H9 (cell line): Measurements from ENCODE around the gene RAD51AP2. TPM values are rescaled to one million over a fixed set of nuclear protein-coding genes. Genes with fewer than 3 reads are reported as not detected.
"Not testable (repeated sequence)": the region's sequence is repeated elsewhere in the genome, so short reads cannot be mapped to it uniquely, and the experiment has no call there.

Experiments used
- DNase-seq: peaks from one replicate; pipeline ENCODE4 v3.0.0-alpha.2; 2017
- H2AFZ ChIP-seq: one replicate; pipeline ENCODE4 v1.6.1; 2013; ENCODE audit warnings: mild to moderate bottlenecking, low read length, control low read depth, moderate library complexity
- H2AK5ac ChIP-seq: 2 replicates; pipeline ENCODE4 v1.6.1; 2013; ENCODE audit warnings: low read length, control low read depth, mixed read lengths; ENCODE audit not compliant: insufficient read length
- H2BK120ac ChIP-seq: one replicate; pipeline ENCODE4 v1.6.1; 2013; ENCODE audit warnings: low read depth, mild to moderate bottlenecking, low read length, control low read depth, inconsistent platforms; ENCODE audit not compliant: poor library complexity, severe bottlenecking
- H2BK12ac ChIP-seq: 2 replicates; pipeline ENCODE4 v1.6.1; 2013; ENCODE audit warnings: low read length, control low read depth, mixed read lengths, low read depth; ENCODE audit not compliant: insufficient read length
- H2BK15ac ChIP-seq: 2 replicates; pipeline ENCODE4 v1.6.1; 2013; ENCODE audit warnings: low read depth, low read length, control low read depth
- H2BK20ac ChIP-seq: one replicate; pipeline ENCODE4 v1.6.1; 2013; ENCODE audit warnings: low read depth, mild to moderate bottlenecking, low read length, control low read depth, inconsistent platforms; ENCODE audit not compliant: poor library complexity, severe bottlenecking
- H2BK5ac ChIP-seq: 2 replicates; pipeline ENCODE4 v1.6.1; 2013; ENCODE audit warnings: low read length, control low read depth, mixed read lengths; ENCODE audit not compliant: insufficient read length
- H3K14ac ChIP-seq: 2 replicates; pipeline ENCODE4 v1.6.1; 2013; ENCODE audit warnings: low read length, control low read depth; ENCODE audit not compliant: insufficient read depth
- H3K18ac ChIP-seq: 2 replicates; pipeline ENCODE4 v1.6.1; 2013; ENCODE audit warnings: low read depth, mild to moderate bottlenecking, mixed read lengths, low read length, control low read depth; ENCODE audit not compliant: insufficient read length
- H3K23ac ChIP-seq: 2 replicates; pipeline ENCODE4 v1.6.1; 2013; ENCODE audit warnings: low read length, control low read depth, mixed read lengths, low read depth; ENCODE audit not compliant: insufficient read length
- H3K23me2 ChIP-seq: 2 replicates; pipeline ENCODE4 v1.6.1; 2013; ENCODE audit warnings: low read depth, mild to moderate bottlenecking, mixed read lengths, low read length, control low read depth; ENCODE audit not compliant: insufficient read length, poor library complexity, severe bottlenecking
- H3K27ac ChIP-seq: 2 replicates; pipeline ENCODE4 v1.5.1; 2013; ENCODE audit warnings: low read length, control low read depth, mixed read lengths, low read depth; ENCODE audit not compliant: insufficient read length
- H3K27me3 ChIP-seq: 2 replicates; pipeline ENCODE4 v1.6.1; 2013; ENCODE audit warnings: low read length, control low read depth, inconsistent platforms; ENCODE audit not compliant: insufficient read depth
- H3K4ac ChIP-seq: 2 replicates; pipeline ENCODE4 v1.6.1; 2013; ENCODE audit warnings: low read depth, mild to moderate bottlenecking, control low read depth, inconsistent platforms, low read length, moderate library complexity
- H3K4me1 ChIP-seq: 2 replicates; pipeline ENCODE4 v1.6.1; 2013; ENCODE audit warnings: low read length, control low read depth, inconsistent platforms; ENCODE audit not compliant: insufficient read depth
- H3K4me2 ChIP-seq: 2 replicates; pipeline ENCODE4 v1.6.1; 2013; ENCODE audit warnings: low read length, control low read depth, mixed read lengths; ENCODE audit not compliant: insufficient read length, insufficient read depth
- H3K56ac ChIP-seq: 2 replicates; pipeline ENCODE4 v1.6.1; 2013; ENCODE audit warnings: low read depth, mild to moderate bottlenecking, mixed read lengths, low read length, control low read depth; ENCODE audit not compliant: insufficient read length
- H3K79me1 ChIP-seq: 2 replicates; pipeline ENCODE4 v1.6.1; 2013; ENCODE audit warnings: low read depth, mild to moderate bottlenecking, moderate library complexity, low read length, control low read depth, inconsistent platforms; ENCODE audit not compliant: insufficient read depth, poor library complexity, severe bottlenecking
- H3K79me2 ChIP-seq: 2 replicates; pipeline ENCODE4 v1.6.1; 2013; ENCODE audit warnings: low read length, control low read depth, inconsistent platforms; ENCODE audit not compliant: insufficient read depth
- H3K9ac ChIP-seq: 2 replicates; pipeline ENCODE4 v1.6.1; 2013; ENCODE audit warnings: low read length, control low read depth, mixed read lengths; ENCODE audit not compliant: insufficient read length; ENCODE audit errors: extremely low read depth
- H3K9me3 ChIP-seq: one replicate; pipeline ENCODE4 v1.6.1; 2013; ENCODE audit warnings: low read depth, low read length, inconsistent platforms; ENCODE audit not compliant: control insufficient read depth
- H3T11ph ChIP-seq: one replicate; pipeline ENCODE4 v1.6.1; 2013; ENCODE audit warnings: mild to moderate bottlenecking, low read length, control low read depth, inconsistent platforms
- H4K20me1 ChIP-seq: one replicate; pipeline ENCODE4 v1.6.1; 2013; ENCODE audit not compliant: control insufficient read depth, insufficient read length, insufficient read depth
- H4K5ac ChIP-seq: 2 replicates; pipeline ENCODE4 v1.6.1; 2013; ENCODE audit warnings: low read depth, mild to moderate bottlenecking, mixed read lengths, low read length, control low read depth; ENCODE audit not compliant: insufficient read length
- H4K8ac ChIP-seq: replicated peaks from 2 replicates; pipeline ENCODE4 v1.6.1; 2013; ENCODE audit warnings: low read length, control low read depth, mixed read lengths, low read depth; ENCODE audit not compliant: insufficient read length
- H4K91ac ChIP-seq: 2 replicates; pipeline ENCODE4 v1.6.1; 2013; ENCODE audit warnings: low read depth, mild to moderate bottlenecking, moderate library complexity, mixed read lengths, low read length, control low read depth; ENCODE audit not compliant: insufficient read length
- H3K27ac Mint-ChIP-seq, 3 experiments: 2 replicates in 2 of 3; 3 replicates in 1 of 3; pipeline ENCODE4 v1.8.0; 2020 to 2021; ENCODE audit warnings: mixed read lengths in 3 of 3, mild to moderate bottlenecking in 1 of 3, moderate library complexity in 1 of 3
- H3K27me3 Mint-ChIP-seq: 2 replicates; pipeline ENCODE4 v1.8.0; 2021; ENCODE audit warnings: low read depth, mild to moderate bottlenecking, moderate library complexity, mixed read lengths
- H3K36me3 Mint-ChIP-seq, 3 experiments: 2 replicates in 2 of 3; 3 replicates in 1 of 3; pipeline ENCODE4 v1.8.0; 2020 to 2021; ENCODE audit warnings: low read depth in 3 of 3, mixed read lengths in 3 of 3; ENCODE audit not compliant: insufficient read depth in 1 of 3
- H3K4me1 Mint-ChIP-seq, 2 experiments: 2 replicates each; pipeline ENCODE4 v1.8.0; 2020; ENCODE audit warnings: mixed read lengths in 2 of 2
- H3K4me3 Mint-ChIP-seq, 2 experiments: 2 replicates in 1 of 2; 3 replicates in 1 of 2; pipeline ENCODE4 v1.8.0; 2020 to 2021; ENCODE audit warnings: mild to moderate bottlenecking in 2 of 2, mixed read lengths in 2 of 2, moderate library complexity in 1 of 2
- H3K9me3 Mint-ChIP-seq, 2 experiments: 2 replicates in 1 of 2; 3 replicates in 1 of 2; pipeline ENCODE4 v1.8.0; 2020; ENCODE audit warnings: mild to moderate bottlenecking in 2 of 2, mixed read lengths in 2 of 2, moderate library complexity in 1 of 2
- WGBS: extraction: QIAGEN DNeasy Blood & Tissue Kit; methylation state at CpG from one replicate; pipeline ENCODE4 v1.1.7; 2013; ENCODE audit warnings: missing lambda C conversion rate, low lambda C conversion rate, mixed read lengths; ENCODE audit not compliant: insufficient read length; ENCODE audit errors: extremely low coverage; 5-methylcytosine and 5-hydroxymethylcytosine counted together
- total RNA-seq: library from RNA; stranded (reverse); gene quantifications from 2 replicates; pipeline ENCODE4 v1.2.1, GENCODE V29; 2021

The RAD51AP2 gene
- total RNA-seq, 1 experiment from 2014 or later = 0.07 TPM

DNA sequence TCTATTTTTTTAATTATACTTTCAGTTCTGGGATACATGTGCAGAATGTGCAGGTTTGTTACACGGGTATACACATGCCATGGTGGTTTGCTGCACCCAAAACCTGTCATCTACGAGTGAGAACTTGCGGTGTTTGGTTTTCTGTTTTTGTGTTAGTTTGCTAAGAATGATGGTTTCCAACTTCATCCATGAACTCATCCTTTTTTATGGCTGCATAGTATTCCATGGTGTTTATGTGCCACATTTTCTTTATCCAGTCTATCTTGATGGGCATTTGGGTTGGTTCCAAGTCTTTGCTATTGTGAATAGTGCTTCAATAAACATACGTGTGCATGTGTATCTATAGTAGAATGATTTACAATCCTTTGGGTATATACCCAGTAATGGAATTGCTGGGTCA lies 29.6 kb downstream of the RAD51AP2 start:
- H3K27me3 Mint-ChIP-seq, H3K4ac ChIP-seq, H2AFZ ChIP-seq, H3K79me2 ChIP-seq, H3K4me2 ChIP-seq, H3K36me3 Mint-ChIP-seq, H3K14ac ChIP-seq, H3K56ac ChIP-seq, H4K91ac ChIP-seq, H3K27ac ChIP-seq, DNase-seq, H3K79me1 ChIP-seq, H3K4me3 Mint-ChIP-seq, H3K23me2 ChIP-seq, H3T11ph ChIP-seq, H3K27ac Mint-ChIP-seq, H2BK20ac ChIP-seq, H4K5ac ChIP-seq, H2BK5ac ChIP-seq, H4K20me1 ChIP-seq, H3K4me1 Mint-ChIP-seq, H3K9me3 Mint-ChIP-seq, H4K8ac ChIP-seq, H3K9me3 ChIP-seq, H3K23ac ChIP-seq, H2BK15ac ChIP-seq, H2BK120ac ChIP-seq, H3K9ac ChIP-seq, H3K27me3 ChIP-seq, H2BK12ac ChIP-seq, H3K4me1 ChIP-seq, H3K18ac ChIP-seq, H2AK5ac ChIP-seq: not testable (repeated sequence)
- no CpG with 5 or more reads among the region's 4 CpGs for WGBS
